Measurements from ENCODE around the gene LRRC59.
"Not testable (repeated sequence)": the region's sequence is repeated elsewhere in the genome, so short reads cannot be mapped to it uniquely, and the experiment has no call there.

The LRRC59 gene

DNA sequence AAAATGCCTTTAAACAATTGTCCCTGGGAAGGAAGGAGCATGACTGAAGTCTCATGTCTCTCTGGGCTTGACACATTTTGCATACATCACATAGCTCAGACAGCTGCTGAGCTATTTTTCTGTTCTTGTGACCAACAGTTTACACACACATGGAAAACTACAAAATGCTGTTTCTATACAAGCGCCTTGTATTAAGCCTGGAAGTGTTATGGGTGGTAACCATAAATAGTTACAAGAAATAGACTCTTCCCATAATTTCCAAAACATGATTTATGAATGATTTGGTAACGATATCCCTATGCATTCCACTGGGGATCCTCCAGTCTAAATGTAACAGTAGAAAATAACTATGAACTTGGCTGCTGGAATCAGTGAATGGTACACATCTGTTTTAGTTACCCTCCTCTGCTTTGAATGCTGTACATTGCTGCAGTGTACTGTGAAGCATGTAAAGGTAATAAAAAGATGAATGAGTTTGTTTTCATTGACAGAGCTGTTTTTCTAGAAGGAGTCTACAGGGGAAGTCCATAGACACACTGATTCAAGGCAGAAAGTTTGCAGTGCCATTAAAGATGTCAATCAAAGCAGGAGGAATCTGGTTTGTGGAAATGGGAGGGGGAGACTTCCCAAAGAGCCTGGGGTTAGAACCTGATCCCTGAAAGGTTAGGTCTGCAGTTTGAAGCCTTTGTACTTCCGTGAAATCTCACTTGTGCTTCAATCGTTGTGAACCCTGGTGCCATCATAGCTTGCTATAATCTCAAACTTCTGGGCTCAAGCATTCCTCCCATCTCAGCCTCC lies 33.7 kb upstream of the LRRC59 start:
- no peak for TF ChIP-seq POLR2A (IDR thresholded peaks at IDR 0.05; ENCODE audit: extremely low read depth, insufficient read length)
- no peak for TF ChIP-seq MYC (IDR thresholded peaks at IDR 0.05; ENCODE audit: low read depth, low read length)
- no peak for TF ChIP-seq MAX (IDR thresholded peaks at IDR 0.05; ENCODE audit: low read depth, low read length)
- TF ChIP-seq, protein P1, sequence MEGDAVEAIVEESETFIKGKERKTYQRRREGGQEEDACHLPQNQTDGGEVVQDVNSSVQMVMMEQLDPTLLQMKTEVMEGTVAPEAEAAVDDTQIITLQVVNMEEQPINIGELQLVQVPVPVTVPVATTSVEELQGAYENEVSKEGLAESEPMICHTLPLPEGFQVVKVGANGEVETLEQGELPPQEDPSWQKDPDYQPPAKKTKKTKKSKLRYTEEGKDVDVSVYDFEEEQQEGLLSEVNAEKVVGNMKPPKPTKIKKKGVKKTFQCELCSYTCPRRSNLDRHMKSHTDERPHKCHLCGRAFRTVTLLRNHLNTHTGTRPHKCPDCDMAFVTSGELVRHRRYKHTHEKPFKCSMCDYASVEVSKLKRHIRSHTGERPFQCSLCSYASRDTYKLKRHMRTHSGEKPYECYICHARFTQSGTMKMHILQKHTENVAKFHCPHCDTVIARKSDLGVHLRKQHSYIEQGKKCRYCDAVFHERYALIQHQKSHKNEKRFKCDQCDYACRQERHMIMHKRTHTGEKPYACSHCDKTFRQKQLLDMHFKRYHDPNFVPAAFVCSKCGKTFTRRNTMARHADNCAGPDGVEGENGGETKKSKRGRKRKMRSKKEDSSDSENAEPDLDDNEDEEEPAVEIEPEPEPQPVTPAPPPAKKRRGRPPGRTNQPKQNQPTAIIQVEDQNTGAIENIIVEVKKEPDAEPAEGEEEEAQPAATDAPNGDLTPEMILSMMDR (IDR thresholded peaks at IDR 0.05; ENCODE audit: low read depth, low read length): no peak
- DNase-seq (ENCODE audit: low read depth): no peak
- no peak overlapping the region for H3K4me3 ChIP-seq (ENCODE audit: low read depth, low read length)

GRCh38 chr17:50429793-50430192 lies 32.5 kb upstream of the LRRC59 start:
- no peak for TF ChIP-seq MYC (IDR thresholded peaks at IDR 0.05; ENCODE audit: low read depth, low read length)
- TF ChIP-seq, protein P1 (IDR thresholded peaks at IDR 0.05; ENCODE audit: low read depth, low read length): no peak
- no peak for TF ChIP-seq MAX (IDR thresholded peaks at IDR 0.05; ENCODE audit: low read depth, low read length)
- no peak for TF ChIP-seq POLR2A (IDR thresholded peaks at IDR 0.05; ENCODE audit: extremely low read depth, insufficient read length)
- H3K4me3 ChIP-seq (ENCODE audit: low read depth, low read length): no peak overlapping the region

GRCh38 chr17:50428831-50429424 lies 31.6 kb upstream of the LRRC59 start:
- no peak overlapping the region for H3K4me3 ChIP-seq (ENCODE audit: low read depth, low read length)
- DNase-seq (ENCODE audit: low read depth): no peak
- TF ChIP-seq MYC (IDR thresholded peaks at IDR 0.05; ENCODE audit: low read depth, low read length) (no peak), POLR2A (IDR thresholded peaks at IDR 0.05; ENCODE audit: extremely low read depth, insufficient read length) (no peak), MAX (IDR thresholded peaks at IDR 0.05; ENCODE audit: low read depth, low read length) (no peak)
- TF ChIP-seq, protein P1 (IDR thresholded peaks at IDR 0.05; ENCODE audit: low read depth, low read length): no peak

More at GRCh38 chr17:50429793-50430192, 32.5 kb upstream of the LRRC59 start:
- DNase-seq (ENCODE audit: low read depth): no peak

DNA sequence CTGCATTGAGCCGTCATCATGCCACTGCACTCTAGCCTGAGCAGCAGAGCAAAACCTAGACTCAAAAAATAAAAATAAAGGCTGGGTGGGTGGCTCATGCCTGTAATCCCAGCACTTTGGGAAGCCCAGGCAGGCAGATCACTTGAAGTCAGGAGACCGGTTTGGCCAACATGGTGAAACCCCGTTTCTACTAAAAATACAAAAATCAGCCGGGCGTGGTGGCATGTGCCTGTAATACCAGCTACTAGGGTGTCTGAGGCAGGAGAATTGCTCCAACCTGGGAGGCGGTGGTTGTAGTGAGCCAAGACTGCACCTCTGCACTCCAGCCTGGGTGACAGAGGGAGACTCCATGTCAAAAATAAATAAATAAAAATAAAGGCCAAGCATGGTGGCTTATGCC lies 30.8 kb upstream of the LRRC59 start:
- DNase-seq (ENCODE audit: low read depth); H3K4me3 ChIP-seq (ENCODE audit: low read depth, low read length): not testable (repeated sequence)

DNA sequence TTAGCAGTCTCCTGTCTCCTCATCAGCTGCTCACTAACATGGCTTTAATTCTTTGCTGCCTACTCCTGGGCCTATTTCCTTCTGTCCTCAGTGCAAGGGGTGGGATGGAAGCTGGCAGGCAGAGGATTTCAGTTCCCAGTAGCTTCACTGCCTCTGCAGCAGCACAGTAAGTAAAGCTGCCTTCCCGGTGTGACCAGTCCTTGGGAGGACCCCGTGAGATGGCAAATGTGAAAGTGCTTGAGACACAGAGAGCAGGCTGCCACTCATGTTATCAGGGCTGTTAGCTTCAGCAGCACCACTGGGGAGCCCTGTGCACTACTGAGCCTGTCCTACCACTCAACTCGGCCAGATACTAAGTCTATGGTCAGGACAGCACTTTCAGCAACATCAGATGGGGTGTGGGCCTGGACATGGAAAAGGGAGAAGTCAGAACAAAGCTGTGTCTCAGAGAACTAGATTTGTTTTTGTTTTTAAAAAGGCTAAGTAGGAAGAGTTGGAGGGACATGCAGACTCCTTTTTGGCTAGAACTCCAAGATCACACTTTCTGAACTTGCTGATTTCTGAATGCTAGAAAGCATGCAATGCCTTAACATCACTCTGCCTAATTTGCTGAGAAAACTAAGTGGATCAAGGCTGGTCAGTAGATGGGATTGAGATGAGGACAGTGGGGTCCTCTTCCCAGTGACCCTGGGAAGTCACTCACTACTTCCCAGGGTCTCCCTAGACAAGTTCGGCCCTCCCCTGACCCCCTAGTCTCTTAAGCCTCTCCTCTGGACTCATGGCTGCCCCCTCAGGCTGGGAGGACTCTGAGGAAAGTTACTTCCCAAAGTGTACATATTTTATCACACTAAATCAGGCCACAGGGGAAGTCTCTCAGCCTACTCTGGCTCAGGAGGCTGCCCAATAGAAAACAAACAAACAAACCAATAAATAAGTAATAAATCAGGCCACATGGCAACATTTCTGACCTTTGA lies 29.8 kb upstream of the LRRC59 start:
- TF ChIP-seq, protein P1 (IDR thresholded peaks at IDR 0.05; ENCODE audit: low read depth, low read length): peak; percentile 35
- TF ChIP-seq MYC (IDR thresholded peaks at IDR 0.05; ENCODE audit: low read depth, low read length): no peak
- TF ChIP-seq POLR2A (IDR thresholded peaks at IDR 0.05; ENCODE audit: extremely low read depth, insufficient read length): no peak
- H3K4me3 ChIP-seq (ENCODE audit: low read depth, low read length): peak overlapping the region; percentile 61
- DNase-seq (ENCODE audit: low read depth): peak; percentile 56

DNA sequence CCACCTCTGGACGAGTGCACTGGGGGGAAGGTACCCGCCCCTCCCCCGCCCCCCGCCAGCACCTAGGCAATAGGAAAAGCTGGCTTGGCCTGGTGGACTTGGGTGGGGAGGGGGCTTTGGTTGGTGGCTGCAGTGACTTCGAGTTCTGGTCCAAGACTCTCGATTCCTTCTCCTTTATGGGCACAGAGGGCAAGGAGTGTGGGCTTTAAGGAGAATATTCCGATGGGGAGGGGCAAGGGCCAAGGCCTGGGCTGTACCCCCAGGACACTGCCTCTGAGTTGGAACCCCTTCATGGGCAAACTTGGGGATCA lies 29.1 kb upstream of the LRRC59 start:
- no peak for DNase-seq (ENCODE audit: low read depth)
- TF ChIP-seq, protein P1 (IDR thresholded peaks at IDR 0.05; ENCODE audit: low read depth, low read length): no peak
- no peak for TF ChIP-seq MYC (IDR thresholded peaks at IDR 0.05; ENCODE audit: low read depth, low read length)
- TF ChIP-seq POLR2A (IDR thresholded peaks at IDR 0.05; ENCODE audit: extremely low read depth, insufficient read length): no peak
- TF ChIP-seq MAX (IDR thresholded peaks at IDR 0.05; ENCODE audit: low read depth, low read length): no peak
- H3K4me3 ChIP-seq (ENCODE audit: low read depth, low read length): peak overlapping the region; percentile 61
